Upper lobe of right lung (tissue), 1 donor: ENCODE results near the gene ZNF730. TPM values are rescaled to one million over a fixed set of nuclear protein-coding genes. Genes with fewer than 3 reads are reported as not detected.
"Not testable (repeated sequence)": the region's sequence is repeated elsewhere in the genome, so short reads cannot be mapped to it uniquely, and the experiment has no call there.

Source experiments
- ATAC-seq: fragments of 200-7000 bp; cut with Tn5 transposase; one replicate; pipeline ENCODE4 v1.9.1; 2020; ENCODE audit warnings: mild to moderate bottlenecking, moderate library complexity
- DNase-seq: peaks from one replicate; pipeline ENCODE4 v3.0.0-alpha.2; 2020
- H3K27ac ChIP-seq: fragments of 200-600 bp; one replicate; pipeline ENCODE4 v1.8.0; 2022
- H3K27me3 ChIP-seq: fragments of 200-600 bp; one replicate; pipeline ENCODE4 v1.8.0; 2022; ENCODE audit warnings: mild to moderate bottlenecking
- H3K36me3 ChIP-seq: fragments of 200-600 bp; one replicate; pipeline ENCODE4 v1.8.0; 2022
- H3K4me1 ChIP-seq: fragments of 200-600 bp; one replicate; pipeline ENCODE4 v1.8.0; 2022
- H3K4me3 ChIP-seq: fragments of 200-600 bp; one replicate; pipeline ENCODE4 v1.8.0; 2022; ENCODE audit warnings: mild to moderate bottlenecking
- H3K9me3 ChIP-seq: fragments of 200-600 bp; one replicate; pipeline ENCODE4 v1.8.0; 2022
- CTCF ChIP-seq: fragments of 200-600 bp; IDR thresholded peaks from one replicate; pipeline ENCODE4 v1.8.0; 2022; ENCODE audit warnings: antibody characterized with exemption
- intact Hi-C: fragments of 100-400 bp; cut with DNase I; formaldehyde crosslinking; loops from one replicate; pipeline ENCODE4 v1.11.0; 2022
- long read RNA-seq: library from polyadenylated mRNA; unstranded; transcript quantifications from one replicate; pipeline ENCODE4 v2.0.0, GENCODE V29; 2021
- total RNA-seq: library from RNA; stranded (reverse); fragmentation: NEBNext Ultra II Directional; extraction: Animal tissue kit (Norgen Biotek cat#: 25700); gene quantifications from one replicate; pipeline ENCODE4 v1.2.1, GENCODE V29; 2021
- donor health status: DM: no; HTN: yes; CAD: no; lungs with severe emphysema.

ZNF730 gene
- total RNA-seq, result 0.81 TPM
- long read RNA-seq, partial matches to known transcripts, result 0 of 1 reads
- long read RNA-seq, other reads (novel, unspliced or antisense), result 1 of 1 reads

GRCh38 chr19:23116802-23117571, at the start of gene ZNF730:
TSS of gene ZNF730 (plus strand) at chr19:23117025. CDS start at chr19:23117174, 149 bp downstream.
- DNase-seq, result peak; percentile 63

GRCh38 chr19:23070353-23071146, 46.3 kb upstream of the ZNF730 start:
- Histone ChIP-seq H3K27ac (no peak overlapping the region), H3K4me3 (peak overlapping the region; percentile 26)

More at GRCh38 chr19:23116802-23117571, at the start of gene ZNF730:
- no peaks in the 10 kb centered on the region for H3K27me3 ChIP-seq
- H3K27ac ChIP-seq, result no peak within 1 kb of the TSS
- H3K4me1 ChIP-seq, result no peaks in the 10 kb centered on the region
- peak; percentile 74 for ATAC-seq
- H3K4me3 ChIP-seq, result peak within 1 kb of the TSS; percentile 47
- no peaks in the 10 kb centered on the region for H3K36me3 ChIP-seq
- H3K9me3 ChIP-seq, result no peaks in the 10 kb centered on the region
- intact Hi-C loops, result no loop called here
- no peak for TF ChIP-seq CTCF

GRCh38 chr19:23071147-23071511, 45.7 kb upstream of the ZNF730 start:
- no peaks in the 10 kb centered on the region for H3K9me3 ChIP-seq
- peak; percentile 42 for ATAC-seq
- no peak for TF ChIP-seq CTCF
- H3K36me3 ChIP-seq, result no peaks in the 10 kb centered on the region
- no peaks in the 10 kb centered on the region for H3K27me3 ChIP-seq
- H3K4me3 ChIP-seq, result peak overlapping the region; percentile 26
- no peak for DNase-seq
- intact Hi-C loops, result no loop called here
- no peak overlapping the region for H3K27ac ChIP-seq
- peaks cover 4% of the 10 kb centered on the region for H3K4me1 ChIP-seq

More at GRCh38 chr19:23070353-23071146, 46.3 kb upstream of the ZNF730 start:
- peak; percentile 13 for ATAC-seq
- Histone ChIP-seq H3K27me3 (no peaks in the 10 kb centered on the region), H3K9me3 (no peaks in the 10 kb centered on the region), H3K36me3 (no peaks in the 10 kb centered on the region), H3K4me1 (peaks cover 4% of the 10 kb centered on the region)
- no peak for DNase-seq
- intact Hi-C loops, result no loop called here
- peak; percentile 37 for TF ChIP-seq CTCF

- peak overlapping the region; percentile 60 for H3K4me3 ChIP-seq
- peak; percentile 80 for DNase-seq
- H3K4me1 ChIP-seq, result peaks cover 4% of the 10 kb centered on the region
- H3K27ac ChIP-seq, result no peak overlapping the region
- no peaks in the 10 kb centered on the region for H3K9me3 ChIP-seq
- intact Hi-C loops, result no loop called here
- ATAC-seq, result peak; percentile 86
- H3K36me3 ChIP-seq, result no peaks in the 10 kb centered on the region
- no peak for TF ChIP-seq CTCF
- H3K27me3 ChIP-seq, result no peaks in the 10 kb centered on the region
Observed at GRCh38 chr19:23075031-23075733, 41.6 kb upstream of the ZNF730 start.

GRCh38 chr19:23077776-23078175, 39.0 kb upstream of the ZNF730 start:
- H3K9me3 ChIP-seq, ATAC-seq, H3K4me1 ChIP-seq, H3K4me3 ChIP-seq, H3K27me3 ChIP-seq, H3K36me3 ChIP-seq, H3K27ac ChIP-seq, DNase-seq, intact Hi-C loops: not testable (repeated sequence)
